Peyer's patch (tissue), 4 donors: Measurements from ENCODE around the gene DCAKD. TPM values are rescaled to one million over a fixed set of nuclear protein-coding genes. Genes with fewer than 3 reads are reported as not detected.

Source experiments
- DNase-seq, 3 donors: peaks; one replicate each; pipeline ENCODE4 v3.0.0-alpha.2; 2017 to 2019
- H3K27ac ChIP-seq, 4 donors: fragments of 200-600 bp; sonication (generic); one replicate each; pipeline ENCODE4 v1.5.1; 2016 to 2019
- H3K27me3 ChIP-seq, 2 donors: fragments of 200-600 bp; sonication (generic); one replicate each; pipeline ENCODE4 v1.5.1; 2019
- H3K36me3 ChIP-seq, 3 donors: fragments of 200-600 bp; sonication (generic); one replicate each; pipeline ENCODE4 v1.5.1; 2016 to 2019
- H3K4me1 ChIP-seq, 4 donors: fragments of 200-600 bp; sonication (generic); one replicate each; pipeline ENCODE4 v1.5.1; 2016 to 2019
- H3K4me3 ChIP-seq, 4 donors: fragments of 200-600 bp; sonication (generic); 1 replicate in 3 of 4; 2 replicates in 1 of 4; pipeline ENCODE4 v1.5.1; 2016 to 2019; ENCODE audit warnings: mild to moderate bottlenecking in 1 of 4
- H3K9me3 ChIP-seq, 4 donors: fragments of 200-600 bp; sonication (generic); one replicate each; pipeline ENCODE4 v1.5.1; 2016 to 2019; ENCODE audit warnings: mild to moderate bottlenecking in 1 of 4
- CTCF ChIP-seq, 6 experiments: fragments of 450-650 bp in 4 of 6; fragments of 200-600 bp in 2 of 6; sonication (generic) in 1 of 6; IDR thresholded peaks; one replicate each; pipeline ENCODE4 v1.5.1; 2017 to 2019; ENCODE audit warnings: antibody characterized with exemption in 6 of 6, mild to moderate bottlenecking in 3 of 6, moderate library complexity in 1 of 6
- POLR2A ChIP-seq, 2 donors: fragments of 450-650 bp; IDR thresholded peaks; one replicate each; pipeline ENCODE4 v1.5.1; 2017; ENCODE audit warnings: antibody characterized with exemption in 2 of 2, mild to moderate bottlenecking in 2 of 2, moderate library complexity in 2 of 2
- total RNA-seq, 4 donors: library from RNA; depleted of rRNA; stranded (reverse); fragments of >200 nt; gene quantifications; one replicate each; pipeline ENCODE4 v1.1.0, GENCODE V29; 2016

Gene DCAKD
- total RNA-seq, 4 donors from 2014 or later: 12.6 to 78.4 (median 23.2) TPM

DNA sequence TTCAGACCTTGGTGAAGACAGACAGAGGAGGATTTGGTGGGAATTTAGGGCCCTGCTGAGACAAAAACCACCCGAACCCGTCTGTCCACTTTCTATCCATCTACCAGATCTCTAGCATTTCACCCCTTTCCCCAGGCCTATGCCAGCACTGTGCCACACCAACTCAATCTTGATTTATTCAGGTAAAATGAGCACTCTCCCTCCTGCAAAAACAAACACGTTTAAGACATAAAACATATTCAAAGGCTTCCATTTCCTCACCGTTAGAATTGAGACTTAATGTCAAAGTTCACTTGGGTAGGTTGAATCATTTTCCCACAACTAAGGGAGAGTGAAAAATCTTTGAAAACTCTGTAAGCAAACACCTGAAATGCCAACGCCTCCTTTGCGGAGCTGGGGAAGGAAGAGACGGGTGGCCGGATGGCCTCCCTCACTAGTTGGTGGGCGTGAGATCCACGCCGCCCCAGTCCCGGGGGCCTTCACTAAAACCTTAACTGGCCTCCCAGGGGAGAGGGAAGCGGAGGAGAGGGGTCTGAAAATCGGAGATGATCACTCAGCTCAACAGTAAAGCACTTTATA, 862 bp downstream of the DCAKD start:
- no peaks in the 10 kb centered on the region for H3K36me3 ChIP-seq
- DNase-seq: peak in 1 of 3 donors; percentile 46
- H3K27me3 ChIP-seq: no peaks in the 10 kb centered on the region
- H3K9me3 ChIP-seq: no peaks in the 10 kb centered on the region
- TF ChIP-seq CTCF (IDR thresholded peaks at IDR 0.05) (no peak), POLR2A (IDR thresholded peaks at IDR 0.05) (no peak)
- peak overlapping the region; percentile 88 to 98 (median 92) for H3K27ac ChIP-seq
- H3K4me3 ChIP-seq: peak overlapping the region; percentile 46 to 84 (median 60)
- H3K4me1 ChIP-seq: peaks cover 0 to 12% (median 7%) of the 10 kb centered on the region in 4 donors

DNA sequence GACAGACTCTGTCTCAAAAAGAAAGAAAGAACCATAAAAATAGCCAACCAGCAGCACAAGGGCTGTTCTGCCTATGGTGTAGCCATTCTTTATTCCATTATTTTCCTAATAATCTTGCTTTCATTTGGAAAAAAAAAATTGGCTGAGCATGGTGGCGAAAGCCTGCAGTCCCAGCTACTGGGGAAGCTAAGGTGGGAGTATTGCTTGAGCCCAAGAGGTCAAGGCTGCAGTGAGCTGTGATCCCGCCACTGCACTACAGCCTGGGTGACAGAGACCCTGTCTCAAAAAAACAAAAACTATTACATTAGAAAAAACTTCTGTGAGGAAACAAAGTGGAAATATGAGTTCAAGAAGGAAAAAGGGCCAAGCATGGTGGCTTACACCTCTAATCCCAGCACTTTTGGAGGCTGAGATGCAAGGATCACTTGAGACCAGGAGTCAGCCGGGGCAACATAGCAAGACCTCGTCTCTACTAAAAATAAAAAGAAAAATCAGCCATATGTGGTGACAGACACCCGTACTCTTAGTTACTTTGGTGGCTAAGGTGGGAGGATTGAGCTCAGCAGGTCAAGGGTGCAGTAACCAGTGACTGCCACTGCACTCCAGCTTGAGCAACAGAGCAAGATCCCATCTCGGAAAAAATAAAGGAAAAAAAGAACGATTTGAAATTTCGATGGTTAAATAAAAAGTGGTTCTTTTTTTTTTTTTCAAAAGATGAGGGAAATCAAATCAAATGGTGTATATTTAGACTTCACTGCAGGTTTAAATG, 2.5 kb downstream of the DCAKD start:
- Histone ChIP-seq H3K36me3 (no peaks in the 10 kb centered on the region), H3K4me1 (peaks cover 0 to 12% (median 7%) of the 10 kb centered on the region in 4 donors), H3K4me3 (no peak overlapping the region), H3K27ac (no peak overlapping the region), H3K9me3 (no peaks in the 10 kb centered on the region), H3K27me3 (no peaks in the 10 kb centered on the region)
- DNase-seq: no peak
- TF ChIP-seq CTCF (IDR thresholded peaks at IDR 0.05): peak in 3 of 6 experiments; percentile 24 to 30 (median 30)
- no peak for TF ChIP-seq POLR2A (IDR thresholded peaks at IDR 0.05)

DNA sequence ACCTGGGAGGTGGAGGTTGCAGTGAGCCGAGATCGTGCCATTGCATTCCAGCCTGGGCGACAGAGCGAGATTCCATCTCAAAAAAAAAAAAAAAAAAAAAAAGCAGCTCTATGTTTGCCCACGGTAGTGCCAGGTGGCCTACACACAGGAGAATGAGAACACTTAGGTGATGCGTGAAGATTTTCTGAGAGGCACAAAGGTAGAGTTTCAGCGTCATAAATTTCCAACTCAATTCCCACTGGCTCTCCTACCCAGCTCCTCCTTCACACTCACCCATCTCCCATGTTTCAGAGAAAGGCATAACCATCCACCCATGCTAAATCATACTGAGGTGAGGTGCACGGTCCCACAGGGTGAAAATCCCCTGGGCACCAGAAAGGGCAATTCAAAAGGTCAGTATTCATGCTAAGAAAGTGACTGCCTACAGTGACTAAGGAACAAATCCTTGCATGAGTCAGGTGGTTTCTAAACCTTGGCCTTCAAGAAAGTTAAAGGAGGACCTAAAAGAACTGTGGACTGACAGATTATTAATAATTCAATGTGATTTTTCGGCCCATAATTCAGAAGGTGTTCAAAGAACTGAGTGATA, 4.8 kb downstream of the DCAKD start:
- Histone ChIP-seq H3K4me3 (no peak overlapping the region), H3K27ac (no peak overlapping the region), H3K27me3 (no peaks in the 10 kb centered on the region), H3K36me3 (no peaks in the 10 kb centered on the region), H3K4me1 (peaks cover 0 to 16% (median 7%) of the 10 kb centered on the region in 4 donors), H3K9me3 (no peaks in the 10 kb centered on the region)
- DNase-seq: no peak
- no peak for TF ChIP-seq CTCF (IDR thresholded peaks at IDR 0.05)
- no peak for TF ChIP-seq POLR2A (IDR thresholded peaks at IDR 0.05)

GRCh38 chr17:45043813-45044540, 7.5 kb downstream of the DCAKD start:
- Histone ChIP-seq H3K4me1 (peaks cover 0 to 9% (median 0%) of the 10 kb centered on the region in 4 donors), H3K27ac (no peak overlapping the region), H3K9me3 (no peaks in the 10 kb centered on the region), H3K27me3 (no peaks in the 10 kb centered on the region), H3K36me3 (no peaks in the 10 kb centered on the region), H3K4me3 (no peak overlapping the region)
- no peak for DNase-seq
- TF ChIP-seq CTCF (IDR thresholded peaks at IDR 0.05) (no peak), POLR2A (IDR thresholded peaks at IDR 0.05) (no peak)

GRCh38 chr17:45042346-45043120, 8.9 kb downstream of the DCAKD start:
- TF ChIP-seq POLR2A (IDR thresholded peaks at IDR 0.05): no peak
- TF ChIP-seq CTCF (IDR thresholded peaks at IDR 0.05): no peak
- no peaks in the 10 kb centered on the region for H3K27me3 ChIP-seq
- H3K4me1 ChIP-seq: peaks cover 0 to 11% (median 0%) of the 10 kb centered on the region in 4 donors
- H3K27ac ChIP-seq: no peak overlapping the region
- no peak for DNase-seq
- no peaks in the 10 kb centered on the region for H3K36me3 ChIP-seq
- no peak overlapping the region for H3K4me3 ChIP-seq
- H3K9me3 ChIP-seq: no peaks in the 10 kb centered on the region
